ENCODE measurements around the gene OR4D11. TPM values are rescaled to one million over a fixed set of nuclear protein-coding genes. Genes with fewer than 3 reads are reported as not detected.

Gene OR4D11
- total and polyA plus RNA-seq, 9 of the 15 experiments (the other 6 are each of a cell fraction or from before 2014, with no cell fraction given) = not detected

DNA sequence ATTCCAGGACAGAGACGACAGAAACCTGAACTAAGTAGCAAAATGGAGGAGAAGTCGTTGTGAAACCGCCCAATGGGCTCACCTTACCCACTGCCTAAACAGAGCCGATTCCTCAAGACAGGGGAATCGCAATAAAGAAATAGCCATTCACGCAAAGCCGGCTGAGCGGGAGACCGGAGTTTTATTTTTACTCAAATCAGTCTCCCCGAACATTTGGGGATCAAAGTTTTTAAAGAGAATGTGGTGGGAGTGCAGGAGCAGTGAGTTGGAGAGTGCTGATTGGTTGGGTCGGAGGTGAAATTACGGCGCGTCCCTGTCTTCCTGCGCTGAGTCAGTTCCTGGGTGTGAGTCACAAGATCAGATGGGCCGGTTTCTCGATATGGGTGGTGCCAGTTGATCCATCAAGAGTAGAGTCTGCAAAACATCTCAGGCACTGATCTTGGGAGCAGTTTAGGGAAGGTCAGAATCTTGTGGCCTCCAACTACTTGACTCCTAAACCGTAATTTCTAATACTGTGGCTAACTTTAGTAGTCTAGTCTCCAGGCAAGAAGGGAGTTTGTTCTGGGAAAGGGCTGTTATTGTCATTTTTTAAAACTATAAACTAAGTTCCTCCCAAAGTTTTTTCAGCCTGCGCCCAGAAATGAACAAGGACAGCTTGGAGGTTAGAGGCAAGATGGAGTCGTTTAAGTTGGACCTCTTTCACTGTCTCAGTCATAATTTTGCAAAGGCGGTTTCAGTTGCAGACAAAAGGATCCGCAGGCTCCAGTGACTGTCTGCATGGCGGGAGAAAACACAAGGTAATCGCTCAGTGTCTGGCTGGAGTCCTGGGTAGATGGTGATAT is 42.0 kb downstream of the OR4D11 start (continued):
- TF ChIP-seq, protein P1, sequence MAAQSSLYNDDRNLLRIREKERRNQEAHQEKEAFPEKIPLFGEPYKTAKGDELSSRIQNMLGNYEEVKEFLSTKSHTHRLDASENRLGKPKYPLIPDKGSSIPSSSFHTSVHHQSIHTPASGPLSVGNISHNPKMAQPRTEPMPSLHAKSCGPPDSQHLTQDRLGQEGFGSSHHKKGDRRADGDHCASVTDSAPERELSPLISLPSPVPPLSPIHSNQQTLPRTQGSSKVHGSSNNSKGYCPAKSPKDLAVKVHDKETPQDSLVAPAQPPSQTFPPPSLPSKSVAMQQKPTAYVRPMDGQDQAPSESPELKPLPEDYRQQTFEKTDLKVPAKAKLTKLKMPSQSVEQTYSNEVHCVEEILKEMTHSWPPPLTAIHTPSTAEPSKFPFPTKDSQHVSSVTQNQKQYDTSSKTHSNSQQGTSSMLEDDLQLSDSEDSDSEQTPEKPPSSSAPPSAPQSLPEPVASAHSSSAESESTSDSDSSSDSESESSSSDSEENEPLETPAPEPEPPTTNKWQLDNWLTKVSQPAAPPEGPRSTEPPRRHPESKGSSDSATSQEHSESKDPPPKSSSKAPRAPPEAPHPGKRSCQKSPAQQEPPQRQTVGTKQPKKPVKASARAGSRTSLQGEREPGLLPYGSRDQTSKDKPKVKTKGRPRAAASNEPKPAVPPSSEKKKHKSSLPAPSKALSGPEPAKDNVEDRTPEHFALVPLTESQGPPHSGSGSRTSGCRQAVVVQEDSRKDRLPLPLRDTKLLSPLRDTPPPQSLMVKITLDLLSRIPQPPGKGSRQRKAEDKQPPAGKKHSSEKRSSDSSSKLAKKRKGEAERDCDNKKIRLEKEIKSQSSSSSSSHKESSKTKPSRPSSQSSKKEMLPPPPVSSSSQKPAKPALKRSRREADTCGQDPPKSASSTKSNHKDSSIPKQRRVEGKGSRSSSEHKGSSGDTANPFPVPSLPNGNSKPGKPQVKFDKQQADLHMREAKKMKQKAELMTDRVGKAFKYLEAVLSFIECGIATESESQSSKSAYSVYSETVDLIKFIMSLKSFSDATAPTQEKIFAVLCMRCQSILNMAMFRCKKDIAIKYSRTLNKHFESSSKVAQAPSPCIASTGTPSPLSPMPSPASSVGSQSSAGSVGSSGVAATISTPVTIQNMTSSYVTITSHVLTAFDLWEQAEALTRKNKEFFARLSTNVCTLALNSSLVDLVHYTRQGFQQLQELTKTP (IDR thresholded peaks at IDR 0.05; ENCODE audit: low read depth in 1 of 2, partially characterized antibody in 2 of 2) = peak; percentile 85 to 97
- TF ChIP-seq ZNF239 (CRISPR knock-in tag; IDR thresholded peaks at IDR 0.05) (no peak), HIVEP1 (CRISPR knock-in tag; IDR thresholded peaks at IDR 0.05) (no peak), SP1 (CRISPR knock-in tag; IDR thresholded peaks at IDR 0.05) (peak; percentile 52; the same call in 1 of the 2 replicates), EGR1 (conservative IDR thresholded peaks at IDR 0.05) (no peak), PTTG1 (tag; IDR thresholded peaks at IDR 0.05; ENCODE audit: low read depth) (no peak), FOXK2 (conservative IDR thresholded peaks at IDR 0.05 in 1 of 2, IDR thresholded peaks at IDR 0.05 in 1 of 2; ENCODE audit: low read depth in 2 of 2) (peak; percentile 47 to 53; a peak in 2 of 4 replicates), NR4A1 (CRISPR knock-in tag; IDR thresholded peaks at IDR 0.05) (no peak), NR4A1 (tag; IDR thresholded peaks at IDR 0.05) (peak; percentile 79), ZBTB1 (CRISPR knock-in tag; IDR thresholded peaks at IDR 0.05; ENCODE audit: borderline replicate concordance, low read depth) (no peak)
- TF ChIP-seq, protein P2, sequence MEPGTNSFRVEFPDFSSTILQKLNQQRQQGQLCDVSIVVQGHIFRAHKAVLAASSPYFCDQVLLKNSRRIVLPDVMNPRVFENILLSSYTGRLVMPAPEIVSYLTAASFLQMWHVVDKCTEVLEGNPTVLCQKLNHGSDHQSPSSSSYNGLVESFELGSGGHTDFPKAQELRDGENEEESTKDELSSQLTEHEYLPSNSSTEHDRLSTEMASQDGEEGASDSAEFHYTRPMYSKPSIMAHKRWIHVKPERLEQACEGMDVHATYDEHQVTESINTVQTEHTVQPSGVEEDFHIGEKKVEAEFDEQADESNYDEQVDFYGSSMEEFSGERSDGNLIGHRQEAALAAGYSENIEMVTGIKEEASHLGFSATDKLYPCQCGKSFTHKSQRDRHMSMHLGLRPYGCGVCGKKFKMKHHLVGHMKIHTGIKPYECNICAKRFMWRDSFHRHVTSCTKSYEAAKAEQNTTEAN (CRISPR knock-in tag; IDR thresholded peaks at IDR 0.05) = no peak
- TF ChIP-seq, protein P3, sequence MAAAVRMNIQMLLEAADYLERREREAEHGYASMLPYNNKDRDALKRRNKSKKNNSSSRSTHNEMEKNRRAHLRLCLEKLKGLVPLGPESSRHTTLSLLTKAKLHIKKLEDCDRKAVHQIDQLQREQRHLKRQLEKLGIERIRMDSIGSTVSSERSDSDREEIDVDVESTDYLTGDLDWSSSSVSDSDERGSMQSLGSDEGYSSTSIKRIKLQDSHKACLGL (CRISPR knock-in tag; IDR thresholded peaks at IDR 0.05; ENCODE audit: borderline replicate concordance, poor library complexity, severe bottlenecking) = no peak
- TF ChIP-seq, protein P4, sequence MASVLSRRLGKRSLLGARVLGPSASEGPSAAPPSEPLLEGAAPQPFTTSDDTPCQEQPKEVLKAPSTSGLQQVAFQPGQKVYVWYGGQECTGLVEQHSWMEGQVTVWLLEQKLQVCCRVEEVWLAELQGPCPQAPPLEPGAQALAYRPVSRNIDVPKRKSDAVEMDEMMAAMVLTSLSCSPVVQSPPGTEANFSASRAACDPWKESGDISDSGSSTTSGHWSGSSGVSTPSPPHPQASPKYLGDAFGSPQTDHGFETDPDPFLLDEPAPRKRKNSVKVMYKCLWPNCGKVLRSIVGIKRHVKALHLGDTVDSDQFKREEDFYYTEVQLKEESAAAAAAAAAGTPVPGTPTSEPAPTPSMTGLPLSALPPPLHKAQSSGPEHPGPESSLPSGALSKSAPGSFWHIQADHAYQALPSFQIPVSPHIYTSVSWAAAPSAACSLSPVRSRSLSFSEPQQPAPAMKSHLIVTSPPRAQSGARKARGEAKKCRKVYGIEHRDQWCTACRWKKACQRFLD (CRISPR knock-in tag; IDR thresholded peaks at IDR 0.05) = no peak; the same call in 1 of the 2 replicates

Measured in K562 (cell line).